Activated CD4-positive, alpha-beta T cell treated with anti-CD3 and anti-CD28 coated beads for 36 hours (primary cell): ENCODE measurements around the gene CCDC18. TPM values are rescaled to one million over a fixed set of nuclear protein-coding genes. Genes with fewer than 3 reads are reported as not detected.
"Not testable (repeated sequence)": the region's sequence is repeated elsewhere in the genome, so short reads cannot be mapped to it uniquely, and the experiment has no call there.

Experiments
- ATAC-seq: fragments of 200-7000 bp; cut with Tn5 transposase; one replicate; pipeline ENCODE4 v1.10.0; 2021; ENCODE audit warnings: mild to moderate bottlenecking, moderate library complexity
- CTCF ChIA-PET: fragments of 350-600 bp; sonication (Branson Sonifier 250); formaldehyde crosslinking; loops from one replicate; lab custom pipeline; 2021; ENCODE audit warnings: antibody characterized with exemption; lab: Charles Lee
- POLR2A ChIA-PET: fragments of 350-600 bp; sonication (Branson Sonifier 250); formaldehyde crosslinking; loops from one replicate; lab custom pipeline; 2021; ENCODE audit warnings: antibody characterized with exemption, inconsistent platforms; lab: Charles Lee
- DNase-seq: peaks from one replicate; pipeline ENCODE4 v3.0.0-alpha.2; 2020
- H3K27ac Mint-ChIP-seq: one replicate; pipeline ENCODE4 v1.8.0; 2021; ENCODE audit warnings: mixed read lengths
- H3K27me3 Mint-ChIP-seq: one replicate; pipeline ENCODE4 v1.8.0; 2021; ENCODE audit warnings: mixed read lengths
- H3K36me3 Mint-ChIP-seq: one replicate; pipeline ENCODE4 v1.8.0; 2021; ENCODE audit warnings: low read depth, mixed read lengths
- H3K4me1 Mint-ChIP-seq: one replicate; pipeline ENCODE4 v1.8.0; 2021; ENCODE audit warnings: mixed read lengths
- H3K4me3 Mint-ChIP-seq: one replicate; pipeline ENCODE4 v1.8.0; 2021; ENCODE audit warnings: mild to moderate bottlenecking, moderate library complexity, mixed read lengths
- H3K9me3 Mint-ChIP-seq: one replicate; pipeline ENCODE4 v1.8.0; 2021; ENCODE audit warnings: low read depth, mixed read lengths
- intact Hi-C, 2 experiments: fragments of 100-400 bp; cut with DNase I in 1 of 2; cut with micrococcal nuclease in 1 of 2; formaldehyde crosslinking; loops; one replicate each; pipeline versions ENCODE4 v1.14.2 to v1.15.1; 2022 to 2024; cut with DNase I, micrococcal nuclease
- total RNA-seq, 2 experiments: library from RNA; stranded (reverse); gene quantifications; one replicate each; pipeline ENCODE4 v1.2.3, GENCODE V29; 2021

The CCDC18 gene
- total RNA-seq, 2 experiments from 2014 or later = 18.8 to 23.9 TPM

DNA sequence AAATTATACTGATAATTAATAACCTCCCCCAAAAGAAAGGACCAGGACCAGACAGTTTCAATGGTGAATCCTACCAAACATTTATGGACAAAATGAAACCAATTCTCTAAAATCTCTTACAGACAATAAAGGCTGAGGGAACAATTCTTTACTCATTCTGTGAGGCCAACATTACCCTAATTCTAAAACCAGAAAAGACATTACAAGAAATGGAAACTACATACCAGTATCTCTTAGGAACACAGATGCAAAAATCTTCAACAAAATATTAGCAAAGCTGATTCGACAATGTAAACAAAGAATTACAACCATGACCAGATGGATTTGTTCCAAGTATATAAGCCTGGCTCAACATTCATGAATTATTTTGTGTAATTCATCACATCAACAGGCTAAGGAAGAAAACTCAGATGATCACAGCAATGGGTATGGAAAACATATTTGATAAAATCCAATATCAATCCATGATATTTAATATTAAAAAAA lies 8.9 kb upstream of the CCDC18 start:
- Mint-ChIP-seq H3K27me3 (no peaks in the 10 kb centered on the region), H3K27ac (peak overlapping the region; percentile 82), H3K4me3 (peak overlapping the region; percentile 71), H3K4me1 (peaks cover 55% of the 10 kb centered on the region), H3K9me3 (peaks cover 11% of the 10 kb centered on the region), H3K36me3 (peaks cover 39% of the 10 kb centered on the region)
- DNase-seq (no peak), ATAC-seq (peak; percentile 39)
- POLR2A ChIA-PET = interaction anchor here (1.4 kb wide), 1 partner anchor 93 kb away, joined by 3 read pairs; the partner anchor contains the start of gene MTF2
- CTCF ChIA-PET = interaction anchor here (1.0 to 1.3 kb wide), 3 partner anchors 21 to 149 kb away, joined by 3 read pairs; no protein-coding TSS in a partner anchor
- intact Hi-C loops = loop anchor here (1.0 to 10.0 kb wide), 4 partner anchors 8 to 1243 kb away; partner anchors contain the start of gene ABCD3 (in 1 of the 2)

DNA sequence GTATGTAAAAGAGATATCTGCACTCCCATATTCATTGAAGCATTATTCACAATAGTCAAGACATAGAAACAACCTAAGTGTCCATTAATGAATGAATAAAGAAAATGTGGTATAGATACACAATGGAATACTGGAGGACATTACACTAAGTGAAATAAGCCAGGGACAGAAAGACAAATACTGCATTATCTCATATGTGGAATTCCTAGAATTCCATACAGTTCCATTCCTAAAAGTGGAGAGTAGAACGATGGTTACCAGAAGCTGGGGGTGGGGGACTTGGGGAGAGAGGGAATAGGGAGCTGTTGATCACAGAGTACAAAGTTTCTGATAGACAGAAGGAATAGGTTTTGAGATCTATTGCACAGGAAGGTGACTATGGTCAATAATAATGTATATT lies 7.7 kb upstream of the CCDC18 start:
- H3K36me3 Mint-ChIP-seq = peaks cover 31% of the 10 kb centered on the region
- CTCF ChIA-PET = interaction anchor here (0.8 to 1.3 kb wide), 2 partner anchors 22 to 149 kb away, joined by 3 read pairs; no protein-coding TSS in a partner anchor
- no peak overlapping the region for H3K4me3 Mint-ChIP-seq
- H3K9me3 Mint-ChIP-seq = peaks cover 3% of the 10 kb centered on the region
- POLR2A ChIA-PET = interaction anchor here (0.7 kb wide), 1 partner anchor 232 kb away, joined by 6 read pairs; no protein-coding TSS in a partner anchor
- H3K27ac Mint-ChIP-seq = no peak overlapping the region
- no peaks in the 10 kb centered on the region for H3K27me3 Mint-ChIP-seq
- no peak for DNase-seq
- peaks cover 55% of the 10 kb centered on the region for H3K4me1 Mint-ChIP-seq
- intact Hi-C loops = loop anchor here (5.0 to 10.0 kb wide), 3 partner anchors 80 to 1242 kb away; partner anchors contain the start of gene ABCD3 (in 1 of the 2)
- no peak for ATAC-seq

DNA sequence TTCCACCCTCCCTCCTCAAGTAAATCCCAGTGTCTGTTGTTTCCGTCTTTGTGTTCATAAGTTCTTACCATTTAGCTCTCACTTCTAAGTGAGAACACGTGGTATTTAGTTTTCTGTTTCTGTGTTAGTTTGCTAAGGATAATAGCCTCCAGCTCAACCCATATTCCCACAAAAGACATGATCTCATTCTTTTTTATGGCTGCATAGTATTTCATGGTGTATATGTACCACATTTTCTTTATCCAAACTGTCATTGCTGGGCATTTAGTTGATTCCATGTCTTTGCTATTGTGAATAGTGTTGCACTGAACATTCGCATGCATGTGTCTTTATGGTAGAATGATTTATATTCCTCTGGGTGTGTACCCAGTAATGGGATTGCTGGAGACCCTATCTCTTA lies 5.9 kb upstream of the CCDC18 start:
- H3K27ac Mint-ChIP-seq, H3K4me3 Mint-ChIP-seq, DNase-seq, POLR2A ChIA-PET, ATAC-seq, CTCF ChIA-PET, H3K9me3 Mint-ChIP-seq, H3K27me3 Mint-ChIP-seq: not testable (repeated sequence)
- peaks cover 33% of the 10 kb centered on the region for H3K36me3 Mint-ChIP-seq
- intact Hi-C loops = loop anchor here (5.0 to 10.0 kb wide), 3 partner anchors 82 to 1240 kb away; partner anchors contain the start of gene ABCD3 (in 1 of the 2)
- peaks cover 54% of the 10 kb centered on the region for H3K4me1 Mint-ChIP-seq

DNA sequence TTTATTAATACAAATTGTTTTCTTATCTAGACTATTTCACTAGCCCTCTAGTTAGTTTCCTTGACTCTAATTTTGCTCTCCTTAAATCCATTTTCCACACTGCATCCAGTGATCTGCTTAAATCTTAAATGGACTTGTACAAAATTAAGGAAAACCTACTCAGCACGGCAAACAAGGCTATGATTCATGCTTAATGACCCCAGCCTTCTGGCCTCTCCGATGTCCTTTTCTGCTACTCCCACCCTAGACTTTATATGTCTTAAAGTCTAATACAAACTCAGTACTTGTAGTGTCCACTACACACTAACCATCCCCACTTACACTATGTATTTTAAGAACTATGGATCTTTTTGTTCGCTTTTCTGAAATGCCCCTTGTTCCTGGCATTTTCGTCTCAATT lies 2.5 kb upstream of the CCDC18 start:
- Mint-ChIP-seq H3K4me3 (peak overlapping the region; percentile 89), H3K9me3 (no peaks in the 10 kb centered on the region), H3K36me3 (peaks cover 30% of the 10 kb centered on the region), H3K4me1 (peaks cover 46% of the 10 kb centered on the region), H3K27ac (peak overlapping the region; percentile 74), H3K27me3 (no peaks in the 10 kb centered on the region)
- DNase-seq = no peak
- intact Hi-C loops = loop anchor here (10.0 kb wide), 2 partner anchors 153 to 1237 kb away; partner anchors contain the start of gene ABCD3 (in 1 of the 2)
- POLR2A ChIA-PET = interaction anchor here (0.7 kb wide), 2 partner anchors 10 to 330 kb away, joined by 6 to 10 read pairs; no protein-coding TSS in a partner anchor
- ATAC-seq = no peak
- CTCF ChIA-PET = no interaction called here

GRCh38 chr1:93178418-93178817 lies 2.1 kb upstream of the CCDC18 start:
- no peaks in the 10 kb centered on the region for H3K9me3 Mint-ChIP-seq
- peaks cover 43% of the 10 kb centered on the region for H3K4me1 Mint-ChIP-seq
- ATAC-seq (no peak), DNase-seq (no peak)
- CTCF ChIA-PET = no interaction called here
- peak overlapping the region; percentile 99 for H3K27ac Mint-ChIP-seq
- intact Hi-C loops = loop anchor here (10.0 kb wide), 2 partner anchors 154 to 1236 kb away; partner anchors contain the start of gene ABCD3 (in 1 of the 2)
- peaks cover 30% of the 10 kb centered on the region for H3K36me3 Mint-ChIP-seq
- POLR2A ChIA-PET = interaction anchor here (0.7 kb wide), 1 partner anchor 8 kb away, joined by 3 read pairs; no protein-coding TSS in a partner anchor
- no peaks in the 10 kb centered on the region for H3K27me3 Mint-ChIP-seq
- H3K4me3 Mint-ChIP-seq = peak overlapping the region; percentile 89

DNA sequence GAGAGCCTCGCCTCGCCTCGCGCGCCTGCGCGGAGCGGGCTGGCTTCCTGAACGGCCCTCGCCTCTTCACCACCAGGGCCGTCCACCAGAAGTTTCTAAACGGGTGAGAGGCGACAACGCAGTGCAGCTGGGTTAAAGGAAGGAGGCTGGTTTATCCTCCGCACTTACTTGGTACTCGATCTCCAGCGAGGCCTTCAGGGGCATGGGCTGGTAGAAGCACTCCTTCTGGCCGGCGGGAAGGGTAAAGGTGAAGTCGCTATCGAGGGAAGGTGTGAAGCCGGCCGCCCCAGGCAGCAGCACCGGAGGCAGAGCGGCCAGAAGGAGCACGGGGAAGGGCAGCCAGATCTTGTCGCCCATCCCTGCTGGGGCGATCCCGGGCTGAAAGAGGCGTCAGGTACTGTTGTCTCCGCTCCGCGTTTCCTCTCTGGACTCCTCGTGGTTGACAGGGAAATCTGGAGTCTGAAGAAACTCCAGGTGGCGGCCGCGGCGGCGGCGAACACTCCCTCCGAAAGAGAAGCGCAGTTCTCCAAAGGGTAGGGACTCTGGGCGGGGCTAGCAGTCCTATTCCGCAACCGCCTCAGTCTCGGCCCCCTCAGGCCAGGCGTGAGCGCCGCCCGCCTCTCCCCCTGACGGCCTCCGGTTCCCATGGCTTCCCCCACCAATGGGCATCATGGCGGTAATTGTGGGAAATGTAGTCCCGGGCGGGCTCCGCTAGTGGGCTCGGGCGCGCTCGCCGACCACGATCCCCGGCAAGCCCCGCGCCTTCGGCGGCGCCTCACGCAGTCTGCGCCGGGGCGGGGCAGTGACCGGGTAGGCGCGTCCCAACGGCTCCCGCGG lies 420 bp upstream of the CCDC18 start, which contains the start of gene TMED5:
Gene TMED5 (minus strand): TSS at position 528 of the 837 bp plus-strand sequence. CDS start 171 bp downstream, at position 357.
- POLR2A ChIA-PET = no interaction called here
- peaks cover 41% of the 10 kb centered on the region for H3K4me1 Mint-ChIP-seq
- ATAC-seq (peak; percentile 85), DNase-seq (peak; percentile 98)
- peak within 1 kb of the TSS; percentile 89 for H3K4me3 Mint-ChIP-seq
- CTCF ChIA-PET = no interaction called here
- H3K27ac Mint-ChIP-seq = peak within 1 kb of the TSS; percentile 99
- no peaks in the 10 kb centered on the region for H3K27me3 Mint-ChIP-seq
- H3K36me3 Mint-ChIP-seq = peaks cover 29% of the 10 kb centered on the region
- intact Hi-C loops = loop anchor here (1.0 to 10.0 kb wide), 13 partner anchors 9 to 1235 kb away; partner anchors contain the start of genes DIPK1A (in 2 of the 2), DR1 (in 2 of the 2), MTF2 (in 2 of the 2) and ABCD3 (in 1 of the 2)
- H3K9me3 Mint-ChIP-seq = no peaks in the 10 kb centered on the region

GRCh38 chr1:93186667-93187066 lies 6.1 kb downstream of the CCDC18 start:
- H3K9me3 Mint-ChIP-seq = no peaks in the 10 kb centered on the region
- H3K27ac Mint-ChIP-seq = no peak overlapping the region
- peaks cover 32% of the 10 kb centered on the region for H3K36me3 Mint-ChIP-seq
- no peak for DNase-seq
- H3K27me3 Mint-ChIP-seq = no peaks in the 10 kb centered on the region
- H3K4me3 Mint-ChIP-seq = no peak overlapping the region
- ATAC-seq = no peak
- CTCF ChIA-PET = no interaction called here
- POLR2A ChIA-PET = no interaction called here
- intact Hi-C loops = no loop called here
- peaks cover 21% of the 10 kb centered on the region for H3K4me1 Mint-ChIP-seq

DNA sequence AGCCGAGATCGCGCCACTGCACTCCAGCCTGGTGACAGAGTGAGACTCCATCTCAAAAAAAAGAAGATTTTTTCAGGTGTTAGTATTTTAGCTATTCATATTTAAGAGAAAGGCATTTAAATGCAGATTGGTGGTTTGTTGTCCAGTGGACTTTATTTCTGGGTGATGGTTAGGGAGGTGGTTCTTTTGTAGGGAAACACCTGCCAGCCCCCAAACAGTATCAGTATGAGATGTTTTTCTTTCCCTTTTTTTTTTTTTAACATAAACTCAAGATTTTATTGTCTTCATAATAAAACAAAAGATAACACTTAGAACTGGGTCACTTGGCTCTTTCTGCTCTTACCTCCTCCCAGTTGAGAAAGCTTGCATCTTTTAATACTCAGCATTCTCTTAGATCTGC lies 9.9 kb downstream of the CCDC18 start:
- Mint-ChIP-seq H3K4me3 (no peak overlapping the region), H3K27ac (no peak overlapping the region), H3K27me3 (no peaks in the 10 kb centered on the region), H3K9me3 (no peaks in the 10 kb centered on the region), H3K4me1 (peaks cover 3% of the 10 kb centered on the region), H3K36me3 (peaks cover 33% of the 10 kb centered on the region)
- ChIA-PET CTCF (no interaction called here), POLR2A (no interaction called here)
- intact Hi-C loops = no loop called here
- DNase-seq (no peak), ATAC-seq (no peak)

GRCh38 chr1:93194231-93194990 lies 13.9 kb downstream of the CCDC18 start:
- CTCF ChIA-PET = no interaction called here

GRCh38 chr1:93196591-93196990 lies 16.1 kb downstream of the CCDC18 start:
- ATAC-seq = no peak
- peaks cover 30% of the 10 kb centered on the region for H3K36me3 Mint-ChIP-seq
- no peaks in the 10 kb centered on the region for H3K4me1 Mint-ChIP-seq
- no peaks in the 10 kb centered on the region for H3K9me3 Mint-ChIP-seq
- H3K27ac Mint-ChIP-seq = no peak overlapping the region
- DNase-seq = no peak
- no peak overlapping the region for H3K4me3 Mint-ChIP-seq
- no peaks in the 10 kb centered on the region for H3K27me3 Mint-ChIP-seq
- CTCF ChIA-PET = no interaction called here
- POLR2A ChIA-PET = no interaction called here
- intact Hi-C loops = no loop called here

More at GRCh38 chr1:93194231-93194990, 13.9 kb downstream of the CCDC18 start:
- DNase-seq = no peak
- intact Hi-C loops = no loop called here
- Mint-ChIP-seq H3K4me1 (peaks cover 3% of the 10 kb centered on the region), H3K27me3 (no peaks in the 10 kb centered on the region), H3K9me3 (no peaks in the 10 kb centered on the region), H3K4me3 (no peak overlapping the region), H3K27ac (no peak overlapping the region), H3K36me3 (peaks cover 38% of the 10 kb centered on the region)
- POLR2A ChIA-PET = no interaction called here
- ATAC-seq = no peak

DNA sequence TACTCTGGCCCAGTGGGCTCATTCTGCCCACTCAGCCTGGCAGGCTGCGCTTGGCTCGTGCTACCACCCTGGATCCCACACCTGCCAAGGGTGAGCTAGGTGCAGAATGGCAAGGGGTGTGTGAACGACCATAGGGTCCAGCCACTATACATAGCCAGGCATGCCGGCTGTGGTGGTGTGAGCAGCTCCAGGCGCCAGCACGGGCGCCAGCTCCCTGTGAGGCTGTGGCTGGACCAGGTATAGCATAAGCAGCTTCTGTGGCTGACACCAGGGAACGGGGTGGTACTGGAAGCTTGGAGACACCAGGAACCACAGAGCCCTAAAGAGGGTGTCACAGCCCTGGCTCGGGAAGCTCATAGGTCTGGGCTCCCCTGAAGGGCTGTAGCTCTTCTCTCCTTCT lies 18.6 kb downstream of the CCDC18 start:
- peaks cover 24% of the 10 kb centered on the region for H3K36me3 Mint-ChIP-seq
- no peaks in the 10 kb centered on the region for H3K9me3 Mint-ChIP-seq
- intact Hi-C loops = no loop called here
- no peak for DNase-seq
- no peak overlapping the region for H3K4me3 Mint-ChIP-seq
- no peaks in the 10 kb centered on the region for H3K27me3 Mint-ChIP-seq
- H3K4me1 Mint-ChIP-seq = no peaks in the 10 kb centered on the region
- ChIA-PET CTCF (no interaction called here), POLR2A (no interaction called here)
- no peak overlapping the region for H3K27ac Mint-ChIP-seq
- ATAC-seq = no peak
